NCI-H2196 treated with DMSO at 0.1 percent for 48 hours (cell line): Measurements from ENCODE around the gene DCAF10.
A peak's percentile ranks its signal among the peaks of the same experiment; 100 is the strongest.
"Not testable (repeated sequence)": the region's sequence is repeated elsewhere in the genome, so short reads cannot be mapped to it uniquely, and the experiment has no call there.

Experiments used
- DNase-seq: peaks from one replicate; lab custom pipeline; 2025; ENCODE audit not compliant: unreplicated experiment; lab: John Stamatoyannopoulos, UW

The DCAF10 gene, protein sequence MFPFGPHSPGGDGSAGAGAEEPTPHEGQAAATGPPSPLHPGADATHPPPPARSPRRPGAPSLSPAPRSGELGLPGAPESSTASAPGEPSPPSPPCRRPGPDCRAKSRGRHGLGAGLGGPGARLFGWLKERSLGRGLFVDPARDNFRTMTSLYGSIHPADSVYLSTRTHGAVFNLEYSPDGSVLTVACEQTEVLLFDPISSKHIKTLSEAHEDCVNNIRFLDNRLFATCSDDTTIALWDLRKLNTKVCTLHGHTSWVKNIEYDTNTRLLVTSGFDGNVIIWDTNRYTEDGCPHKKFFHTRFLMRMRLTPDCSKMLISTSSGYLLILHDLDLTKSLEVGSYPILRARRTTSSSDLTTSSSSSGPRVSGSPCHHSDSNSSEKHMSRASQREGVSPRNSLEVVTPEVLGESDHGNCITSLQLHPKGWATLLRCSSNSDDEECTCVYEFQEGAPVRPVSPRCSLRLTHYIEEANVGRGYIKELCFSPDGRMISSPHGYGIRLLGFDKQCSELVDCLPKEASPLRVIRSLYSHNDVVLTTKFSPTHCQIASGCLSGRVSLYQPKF

GRCh38 chr9:37800631-37801286 is at the start of gene DCAF10:
TSS of gene DCAF10 (plus strand) at chr9:37800797. CDS start at chr9:37800867, 70 bp downstream.
- DNase-seq: peak; percentile 71

GRCh38 chr9:37751186-37751585 is 49.4 kb upstream of the DCAF10 start:
- DNase-seq: no peak

- not testable (repeated sequence) for DNase-seq
Measured at GRCh38 chr9:37751704-37752103, 48.9 kb upstream of the DCAF10 start.

DNA sequence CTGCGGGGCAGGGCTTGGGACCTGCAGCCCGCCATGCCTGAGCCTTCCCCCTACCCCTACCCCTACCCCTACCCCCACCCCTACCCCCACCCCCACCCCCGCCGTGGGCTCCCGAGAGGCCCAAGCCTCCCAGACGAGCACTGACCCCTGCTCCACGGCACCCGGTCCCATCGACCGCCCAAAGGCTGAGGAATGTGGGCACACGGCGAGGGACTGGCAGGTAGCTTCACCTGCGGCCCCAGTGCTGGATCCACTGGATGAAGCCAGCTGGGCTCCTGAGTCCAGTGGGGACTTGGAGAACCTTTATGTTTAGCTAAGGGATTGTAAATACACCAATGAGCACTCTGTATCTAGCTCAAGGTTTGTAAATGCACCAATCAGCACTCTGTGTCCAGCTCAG is 48.5 kb upstream of the DCAF10 start:
- not testable (repeated sequence) for DNase-seq

DNA sequence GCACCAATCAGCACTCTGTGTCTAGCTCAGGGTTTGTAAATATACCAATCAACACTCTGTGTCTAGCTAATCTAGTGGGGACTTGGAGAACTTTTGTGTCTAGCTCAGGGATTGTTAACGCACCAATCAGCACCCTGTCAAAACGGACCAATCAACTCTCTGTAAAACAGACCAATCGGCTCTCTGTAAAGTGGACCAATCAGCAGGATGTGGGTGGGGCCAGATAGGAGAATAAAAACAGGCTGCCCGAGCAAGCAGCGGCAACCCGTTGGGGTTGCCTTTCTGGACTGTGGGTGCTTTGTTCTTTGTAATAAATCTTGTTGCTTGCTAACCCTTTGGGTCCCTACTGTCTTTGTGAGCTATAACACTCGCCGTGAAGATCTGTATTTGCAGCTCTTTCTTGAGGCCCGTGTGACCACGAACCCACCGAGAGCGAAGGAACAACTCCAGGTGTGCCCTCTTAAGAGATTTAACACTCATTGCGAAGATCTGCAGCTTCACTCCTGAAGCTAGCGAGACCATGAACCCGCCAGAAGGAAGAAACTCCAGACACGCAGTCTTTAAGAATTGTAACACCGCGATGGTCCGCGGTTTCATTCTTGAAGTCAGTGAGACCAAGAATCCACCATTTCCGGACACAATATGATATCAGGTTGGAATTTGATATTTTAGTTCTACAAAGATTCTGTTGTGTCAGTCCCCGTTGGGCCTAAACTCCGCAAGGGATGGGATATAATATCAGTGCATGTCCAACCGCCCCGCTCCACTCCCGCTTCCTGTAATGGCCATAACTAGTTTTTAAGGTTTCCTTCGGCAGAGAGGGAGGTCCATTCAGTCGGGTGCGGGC is 47.7 kb upstream of the DCAF10 start:
- DNase-seq: no peak

DNA sequence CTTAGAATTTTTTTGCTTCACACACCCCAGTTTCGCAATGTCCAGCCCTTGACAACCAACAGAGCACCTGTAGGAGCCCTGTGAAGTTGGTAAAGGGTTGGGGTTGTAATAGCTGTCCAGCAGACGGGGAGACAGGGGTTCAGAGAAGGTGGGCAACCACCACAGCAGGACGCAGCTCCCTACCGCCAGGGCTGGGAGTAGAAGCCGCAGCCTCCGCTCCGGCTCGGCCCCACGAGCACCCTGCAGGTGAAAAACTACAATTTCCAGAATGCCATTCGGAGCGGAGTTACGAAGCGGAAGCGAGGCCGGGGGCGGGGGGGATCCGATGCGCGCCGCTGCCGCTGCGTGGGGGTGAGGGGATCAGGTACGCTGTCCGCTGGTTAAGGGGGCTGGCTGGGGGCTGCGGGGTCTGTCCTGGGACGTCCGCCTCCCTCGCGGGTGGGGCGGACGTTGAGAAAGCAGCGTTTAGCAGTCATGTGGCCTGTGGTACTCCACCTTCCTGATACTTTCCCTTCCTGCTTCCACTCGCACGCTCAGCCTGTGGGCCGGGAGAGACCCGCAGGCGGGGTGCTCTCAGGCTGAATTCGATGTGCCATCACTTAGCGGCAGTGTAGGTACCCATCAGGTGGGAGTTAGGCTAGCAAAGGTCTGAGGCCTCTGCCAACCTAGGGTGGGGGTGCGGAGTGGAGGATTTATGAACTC is 47.0 kb upstream of the DCAF10 start, which contains the start of gene TRMT10B:
Gene TRMT10B (plus strand): TSS at position 317 of the 702 bp plus-strand sequence. CDS start 8,127 bp downstream, outside the sequence.
- peak; percentile 48 for DNase-seq

DNA sequence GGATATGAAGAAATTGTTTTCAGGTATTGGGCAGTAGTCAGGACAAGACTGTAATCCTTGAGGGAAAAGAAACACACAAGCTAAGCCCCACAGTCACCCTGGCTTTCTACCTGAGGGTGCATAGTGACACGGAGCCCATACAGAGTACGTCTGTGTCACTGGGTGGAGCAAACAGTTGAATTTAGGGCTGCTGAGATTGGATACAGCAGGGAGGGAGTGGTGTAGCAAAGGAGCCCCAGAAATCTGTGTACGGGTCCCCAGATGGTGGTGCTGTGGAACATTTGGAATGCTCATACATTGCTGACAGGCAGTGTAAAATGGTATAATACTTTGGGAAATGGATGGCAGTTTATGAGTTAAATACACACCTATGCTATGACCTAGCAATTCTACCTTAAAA is 41.9 kb upstream of the DCAF10 start:
- DNase-seq: no peak

GRCh38 chr9:37760416-37761161 is 40.0 kb upstream of the DCAF10 start:
- DNase-seq: no peak

GRCh38 chr9:37761511-37761910 is 39.1 kb upstream of the DCAF10 start:
- DNase-seq: no peak

DNA sequence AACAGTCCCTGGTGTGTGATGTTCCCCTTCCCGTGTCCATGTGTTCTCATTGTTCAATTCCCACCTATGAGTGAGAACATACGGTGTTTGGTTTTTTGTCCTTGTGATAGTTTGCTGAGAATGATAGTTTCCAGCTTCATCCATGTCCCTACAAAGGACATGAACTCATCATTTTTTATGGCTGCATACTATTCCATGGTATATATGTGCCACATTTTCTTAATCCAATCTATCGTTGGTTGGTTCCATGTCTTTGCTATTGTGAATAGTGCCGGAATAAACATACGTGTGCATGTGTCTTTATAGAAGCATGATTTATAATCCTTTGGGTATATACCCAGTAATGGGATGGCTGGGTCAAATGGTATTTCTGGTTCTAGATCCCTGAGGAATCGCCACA is 35.3 kb upstream of the DCAF10 start:
- DNase-seq: not testable (repeated sequence)

GRCh38 chr9:37769306-37769705 is 31.3 kb upstream of the DCAF10 start:
- DNase-seq: no peak

GRCh38 chr9:37769995-37770394 is 30.6 kb upstream of the DCAF10 start:
- no peak for DNase-seq

- no peak for DNase-seq
Measured at GRCh38 chr9:37775216-37775919, 25.2 kb upstream of the DCAF10 start.

DNA sequence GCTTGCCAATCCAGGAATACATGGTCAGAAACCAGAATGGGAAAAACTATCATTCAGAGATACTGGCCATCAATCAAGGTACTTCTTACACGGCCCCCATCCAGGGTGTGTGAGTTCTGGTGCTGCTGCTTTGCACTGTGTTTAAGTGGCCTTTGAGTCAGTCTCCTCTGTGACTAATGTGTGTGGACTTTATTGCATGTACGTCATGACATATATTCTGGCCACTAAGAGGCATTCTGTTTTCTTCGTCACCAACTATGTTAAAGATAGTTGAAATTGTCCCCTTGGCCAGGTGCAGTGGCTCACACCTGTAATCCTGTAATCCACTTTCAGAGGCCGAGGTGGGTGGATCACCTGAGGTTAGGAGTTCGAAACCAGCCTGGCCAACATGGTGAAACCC is 24.3 kb upstream of the DCAF10 start:
- no peak for DNase-seq

DNA sequence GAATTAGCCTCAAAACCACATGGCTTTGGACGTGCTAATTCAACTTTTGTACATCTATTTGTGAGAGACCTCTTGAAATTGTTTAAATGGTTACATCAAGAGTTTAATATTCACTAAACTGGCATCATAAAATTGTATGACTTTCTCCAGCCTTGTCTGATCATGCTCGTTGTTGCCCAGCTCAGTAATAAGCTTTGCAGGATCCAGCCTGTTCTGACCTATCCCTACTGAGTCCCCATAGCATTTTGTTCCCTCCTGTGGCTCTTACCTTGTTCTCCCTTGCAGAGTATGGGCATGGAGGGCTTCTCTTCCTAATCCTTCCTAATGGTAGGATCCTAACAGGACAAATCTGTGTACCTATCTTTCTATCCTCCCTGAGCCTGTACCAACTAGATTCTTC is 22.1 kb upstream of the DCAF10 start:
- no peak for DNase-seq

DNA sequence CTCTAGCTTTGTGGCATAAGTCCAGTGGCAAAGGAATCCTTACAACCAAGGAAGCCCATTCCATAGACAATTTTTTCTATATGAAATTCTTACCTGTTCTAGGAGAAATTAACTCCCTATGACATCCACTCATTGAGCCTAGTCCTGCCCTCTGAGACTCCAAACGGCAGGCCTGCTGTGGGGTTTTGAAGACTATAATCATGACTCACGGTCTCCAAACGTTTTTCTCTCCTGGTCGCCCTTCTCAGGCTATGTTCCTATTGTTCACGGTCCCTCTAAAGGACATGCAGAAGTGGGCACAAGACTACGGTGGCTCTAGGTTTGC is 16.3 kb upstream of the DCAF10 start:
- DNase-seq: no peak

- peak; percentile 85 for DNase-seq
Measured at GRCh38 chr9:37784616-37785483, 15.7 kb upstream of the DCAF10 start, which contains the start of gene EXOSC3. TSS of gene EXOSC3 (minus strand) at chr9:37785064. CDS start at chr9:37785044, 20 bp downstream.

- DNase-seq: no peak
Measured at GRCh38 chr9:37787059-37787458, 13.5 kb upstream of the DCAF10 start.
